GM10847 (cell line): Measurements from ENCODE around the gene POLG.

Experiments used
- POLR2A ChIP-seq: IDR thresholded peaks from 2 replicates; pipeline ENCODE4 v1.6.1; 2011; ENCODE audit not compliant: insufficient read length; ENCODE audit errors: extremely low read depth

POLG gene

DNA sequence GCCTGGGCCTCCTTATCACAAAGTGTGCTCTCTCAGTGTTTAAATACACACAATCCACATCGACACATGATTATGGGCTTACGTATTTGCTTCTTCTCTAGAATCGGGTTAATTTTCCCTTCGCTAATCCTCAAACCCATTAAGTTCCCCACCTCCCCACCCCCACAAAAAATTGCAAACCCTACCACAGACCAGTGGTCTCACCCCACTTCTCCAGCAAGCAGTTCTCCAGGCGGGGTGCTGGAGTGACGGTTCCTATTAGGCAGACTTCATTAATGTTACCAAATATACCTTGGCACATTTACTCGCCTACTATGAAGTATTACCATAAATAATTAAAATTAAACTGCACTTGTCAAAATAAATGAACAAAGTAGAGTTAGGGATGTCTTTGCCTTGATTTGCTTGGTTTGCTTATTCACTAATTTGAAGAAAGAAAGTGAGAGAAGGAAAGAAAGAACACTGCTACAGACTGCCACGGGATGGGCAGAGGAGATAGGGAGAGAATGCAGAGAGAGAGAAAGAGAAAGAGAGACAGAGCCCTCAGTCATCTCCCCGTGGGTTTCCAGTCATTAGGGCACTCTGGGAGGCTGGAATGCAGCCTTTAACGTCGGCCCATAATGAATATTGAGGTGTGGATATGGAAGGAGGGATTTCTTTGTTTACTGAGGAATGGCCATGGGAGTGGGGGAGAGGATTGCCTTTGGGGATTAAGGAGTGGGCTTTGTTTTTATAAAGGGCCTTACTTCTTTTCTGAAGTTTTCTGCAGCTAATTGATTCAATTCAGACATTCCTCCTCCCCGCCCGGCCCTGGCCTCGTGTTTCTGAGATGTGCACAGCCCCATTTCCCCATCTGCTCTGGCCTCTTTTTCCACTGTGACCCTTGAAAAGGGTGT is 39.7 kb upstream of the POLG start:
- TF ChIP-seq POLR2A = no peak

DNA sequence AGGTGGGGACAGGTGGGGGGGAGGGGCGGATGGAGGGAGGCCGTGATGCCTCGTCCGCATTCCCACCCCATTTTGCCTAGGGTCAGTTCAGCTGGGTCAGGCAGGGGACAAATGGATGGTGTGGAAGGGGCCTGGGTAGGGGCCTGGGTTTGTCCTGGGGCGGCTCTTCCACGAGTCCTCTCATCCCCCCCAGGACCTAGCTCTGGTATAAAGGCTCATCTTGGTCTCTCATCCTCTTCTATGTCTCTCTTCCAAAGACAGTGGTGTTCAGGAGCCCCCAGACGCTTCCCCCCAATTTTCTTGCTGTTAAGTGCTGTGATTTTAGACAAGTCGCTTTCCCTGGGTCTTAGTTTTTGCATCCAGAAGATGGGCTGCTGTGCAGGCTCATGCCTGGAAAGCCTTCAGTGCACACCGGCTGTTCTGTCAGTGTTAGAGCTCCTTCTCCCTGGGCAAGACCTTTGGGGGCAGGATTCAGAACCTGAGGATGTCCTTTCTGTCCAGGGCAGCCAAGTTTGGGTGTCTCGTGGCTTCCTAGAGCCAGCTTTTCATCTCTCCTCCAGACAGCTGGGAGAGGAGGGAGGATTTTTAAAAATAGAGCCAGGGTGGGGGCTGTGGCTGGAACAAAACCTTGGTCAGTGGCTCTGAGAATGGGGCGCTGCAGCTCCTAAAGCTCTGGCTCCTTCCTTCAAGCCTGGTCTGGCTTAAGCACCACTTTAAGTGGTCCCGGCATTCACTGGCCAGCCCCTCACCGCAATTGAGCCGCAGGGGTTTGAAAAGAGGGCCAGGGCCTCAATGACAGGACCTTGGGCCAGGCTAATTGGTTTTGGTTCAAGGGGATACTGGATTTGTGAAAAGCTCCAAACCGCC is 37.7 kb upstream of the POLG start:
- TF ChIP-seq POLR2A = no peak

DNA sequence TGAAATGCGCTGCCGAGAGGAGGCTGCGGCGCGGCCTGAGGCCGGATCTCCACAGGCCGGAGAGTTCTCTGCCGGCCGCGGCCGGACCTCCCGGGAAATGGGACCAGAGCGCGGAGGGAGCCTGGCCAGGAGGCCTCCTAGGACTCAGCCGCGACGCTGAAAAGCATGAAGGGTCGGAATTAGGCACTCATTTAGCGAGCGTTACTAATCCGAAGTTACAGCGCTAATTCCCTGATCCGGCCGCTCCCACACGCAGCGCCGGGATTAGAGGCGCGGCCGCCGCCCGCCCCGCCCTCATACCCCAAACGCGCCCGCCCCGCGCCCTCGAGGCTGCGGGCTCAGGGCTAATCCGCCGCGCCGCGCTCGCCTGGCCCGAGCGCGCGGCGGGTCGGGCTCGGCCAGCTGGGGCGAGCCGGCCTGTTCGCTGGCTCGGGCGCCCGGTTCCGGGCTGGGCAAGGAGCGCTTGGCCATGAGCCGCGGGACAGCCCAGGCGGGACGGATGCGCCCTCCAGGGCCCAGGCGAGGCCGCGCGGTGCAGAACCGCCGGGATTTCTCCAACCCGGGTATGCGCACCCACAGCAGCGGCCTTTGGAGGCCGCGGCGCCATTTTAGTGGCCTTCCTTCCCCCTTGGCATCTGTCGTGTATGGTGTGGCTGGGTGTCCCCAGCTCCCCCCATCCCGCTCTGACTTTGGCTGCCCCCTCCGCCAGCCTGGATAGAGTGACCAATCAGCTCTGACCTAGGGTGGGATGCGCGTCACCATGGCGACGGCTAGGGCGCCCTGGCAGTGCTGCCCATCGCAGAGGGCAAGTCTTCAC is 36.8 kb upstream of the POLG start:
- TF ChIP-seq POLR2A = no peak

DNA sequence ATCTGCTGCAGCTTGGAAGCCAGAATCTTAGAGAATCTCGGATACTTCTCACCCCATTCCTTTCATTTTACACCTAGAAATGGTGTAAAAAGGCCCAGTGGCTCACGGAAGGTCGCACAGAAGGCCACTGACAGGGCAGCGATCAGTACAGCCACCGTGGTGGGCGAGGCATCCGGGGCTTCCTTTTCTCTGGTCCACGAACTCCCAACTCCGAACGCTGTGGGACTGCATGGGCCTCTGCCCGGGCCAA is 36.3 kb upstream of the POLG start:
- no peak for TF ChIP-seq POLR2A

GRCh38 chr15:89370120-89370977 is 35.7 kb upstream of the POLG start:
- no peak for TF ChIP-seq POLR2A

- no peak for TF ChIP-seq POLR2A
Observed at GRCh38 chr15:89369341-89369947, 34.8 kb upstream of the POLG start.

DNA sequence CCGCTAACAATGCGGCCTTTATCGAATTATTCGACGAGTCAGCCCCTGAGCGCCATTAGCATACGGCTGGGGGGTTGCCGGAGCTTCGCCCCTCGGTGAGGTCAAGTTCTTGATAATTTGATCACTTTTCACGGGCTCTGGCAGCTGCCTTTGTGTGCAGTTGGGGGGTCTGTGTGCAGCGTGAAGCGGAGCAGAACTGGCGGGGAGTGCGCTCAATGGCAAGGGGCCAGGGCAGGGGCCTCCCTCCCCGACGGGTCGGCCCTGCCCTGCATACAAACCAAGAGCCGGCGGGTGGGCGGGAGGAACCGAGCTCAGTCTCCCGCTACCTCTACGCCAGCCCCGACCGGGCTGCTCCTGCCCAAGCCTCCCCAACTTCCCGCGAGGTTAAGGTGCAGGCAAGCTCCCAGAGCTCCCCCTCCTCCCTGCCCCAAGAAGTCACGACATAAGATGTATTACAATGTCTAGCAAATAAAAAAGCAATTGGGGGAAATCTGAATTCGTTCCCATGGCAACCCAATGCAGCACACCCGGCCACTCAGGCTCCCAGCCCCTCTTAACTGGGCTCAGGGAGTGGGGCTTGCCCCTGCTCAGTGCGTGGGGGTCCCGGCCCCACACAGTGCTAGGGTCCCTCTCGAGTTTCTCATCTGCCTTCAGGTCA is 34.1 kb upstream of the POLG start:
- TF ChIP-seq POLR2A = no peak

GRCh38 chr15:89367485-89368451 is 33.1 kb upstream of the POLG start:
- no peak for TF ChIP-seq POLR2A

GRCh38 chr15:89366656-89367393 is 32.2 kb upstream of the POLG start:
- no peak for TF ChIP-seq POLR2A

- no peak for TF ChIP-seq POLR2A
Observed at GRCh38 chr15:89365462-89366065, 30.9 kb upstream of the POLG start.

DNA sequence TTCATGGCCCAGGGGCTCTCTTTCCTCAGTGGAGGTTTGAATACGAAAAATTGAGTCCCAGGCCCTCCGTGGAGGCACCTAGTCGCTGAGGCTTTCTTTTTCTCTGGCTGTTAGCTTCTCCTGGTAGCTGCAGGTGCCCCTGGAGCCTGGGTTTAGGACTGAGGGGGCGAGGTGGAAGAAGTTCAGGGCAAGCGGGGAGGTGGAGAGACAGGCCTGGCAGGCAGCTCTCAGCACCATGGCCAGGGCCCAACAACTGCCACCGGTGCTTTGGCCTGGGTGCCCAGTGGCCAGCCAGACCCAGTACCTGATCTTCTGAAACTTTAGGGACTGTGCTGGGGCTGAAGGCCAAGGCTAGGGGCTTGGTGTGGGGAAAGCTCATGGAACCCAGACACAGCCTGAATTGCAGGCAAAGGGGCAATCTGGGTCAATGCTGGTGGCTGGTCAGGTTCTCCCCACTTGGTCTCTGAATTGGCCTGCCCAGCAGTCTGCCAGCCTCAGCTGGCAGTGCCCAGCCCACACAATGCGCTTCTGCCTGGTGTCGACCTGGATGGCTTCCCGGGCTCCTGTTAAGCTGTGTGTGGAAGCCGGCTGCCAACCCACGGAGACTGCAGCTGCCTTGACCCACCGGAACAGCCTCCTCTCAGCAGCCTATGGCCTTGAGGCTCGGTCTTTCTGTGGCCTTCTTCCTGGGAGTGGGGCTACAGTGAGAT is 30.3 kb upstream of the POLG start:
- no peak for TF ChIP-seq POLR2A

- no peak for TF ChIP-seq POLR2A
Observed at GRCh38 chr15:89364341-89364740, 29.7 kb upstream of the POLG start.
